Activated CD4-positive, alpha-beta memory T cell treated with anti-CD3 and anti-CD28 coated beads, Interleukin-2, amount 10 ng/mL, durations not matched to agents 7 days and 5 days (primary cell): Measurements from ENCODE around the gene NEUROD1. TPM values are rescaled to one million over a fixed set of nuclear protein-coding genes. Genes with fewer than 3 reads are reported as not detected.

Experiments
- CTCF ChIA-PET: fragments of 350-600 bp; sonication (Branson Sonifier 250); formaldehyde crosslinking; loops from one replicate; lab custom pipeline; 2021; ENCODE audit warnings: antibody characterized with exemption, inconsistent platforms; lab: Charles Lee
- POLR2A ChIA-PET: fragments of 350-600 bp; sonication (Branson Sonifier 250); formaldehyde crosslinking; loops from one replicate; lab custom pipeline; 2021; ENCODE audit warnings: antibody characterized with exemption; lab: Charles Lee
- DNase-seq: peaks from one replicate; pipeline ENCODE4 v3.0.0-alpha.2; 2020
- H3K27ac Mint-ChIP-seq: one replicate; pipeline ENCODE4 v1.8.0; 2021; ENCODE audit warnings: mild to moderate bottlenecking, mixed read lengths
- H3K27me3 Mint-ChIP-seq: one replicate; pipeline ENCODE4 v1.8.0; 2021; ENCODE audit warnings: mixed read lengths
- H3K36me3 Mint-ChIP-seq: one replicate; pipeline ENCODE4 v1.8.0; 2021; ENCODE audit warnings: low read depth, mixed read lengths
- H3K4me1 Mint-ChIP-seq: one replicate; pipeline ENCODE4 v1.8.0; 2021; ENCODE audit warnings: mixed read lengths
- H3K4me3 Mint-ChIP-seq: one replicate; pipeline ENCODE4 v1.8.0; 2021; ENCODE audit warnings: mild to moderate bottlenecking, mixed read lengths
- H3K9me3 Mint-ChIP-seq: one replicate; pipeline ENCODE4 v1.8.0; 2021; ENCODE audit warnings: mixed read lengths
- total RNA-seq, 2 experiments: library from RNA; stranded (reverse); gene quantifications; one replicate each; pipeline ENCODE4 v1.2.3, GENCODE V29; 2021

Gene NEUROD1
- total RNA-seq, 2 experiments from 2014 or later, result not detected

- Mint-ChIP-seq H3K27me3 (peaks cover 53% of the 10 kb centered on the region), H3K4me3 (no peak overlapping the region)
- CTCF ChIA-PET, result no interaction called here
These were observed 31.7 kb downstream of the NEUROD1 start for GRCh38 chr2:181648478-181649155.

DNA sequence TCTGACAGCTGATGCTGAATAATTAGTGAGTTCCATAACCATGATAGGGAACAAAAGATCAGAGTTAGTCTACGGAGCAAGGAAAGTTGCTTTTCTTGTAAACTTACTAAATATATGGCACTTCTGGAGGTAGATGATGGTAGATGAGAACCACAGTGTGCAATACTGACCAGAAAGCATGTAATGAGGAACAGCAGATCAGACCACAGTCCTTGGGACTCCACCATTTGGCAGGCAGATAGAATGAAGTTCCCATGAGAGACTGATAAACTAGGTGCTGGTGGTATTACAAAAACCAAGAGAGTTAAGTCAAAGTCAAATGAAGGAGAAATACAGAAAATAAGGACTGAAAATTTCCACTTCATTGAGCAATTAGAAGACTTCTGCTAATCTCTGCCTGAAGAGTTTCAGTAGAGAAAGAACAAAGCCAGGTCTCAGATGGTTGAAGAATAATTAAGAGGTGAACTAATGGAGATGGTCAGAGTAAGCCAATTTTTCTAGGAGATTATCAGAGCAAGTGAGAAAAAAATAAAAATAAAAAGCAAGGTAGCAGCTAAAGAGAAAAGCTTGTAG lies 33.8 kb downstream of the NEUROD1 start:
- H3K27me3 Mint-ChIP-seq, result peaks cover 41% of the 10 kb centered on the region
- no peak for DNase-seq
- H3K9me3 Mint-ChIP-seq, result no peaks in the 10 kb centered on the region
- CTCF ChIA-PET, result no interaction called here
- H3K4me3 Mint-ChIP-seq, result no peak overlapping the region
- no peak overlapping the region for H3K27ac Mint-ChIP-seq
- H3K4me1 Mint-ChIP-seq, result no peaks in the 10 kb centered on the region
- H3K36me3 Mint-ChIP-seq, result no peaks in the 10 kb centered on the region
- POLR2A ChIA-PET, result no interaction called here

More at GRCh38 chr2:181648478-181649155, 31.7 kb downstream of the NEUROD1 start:
- POLR2A ChIA-PET, result no interaction called here
- Mint-ChIP-seq H3K36me3 (no peaks in the 10 kb centered on the region), H3K9me3 (no peaks in the 10 kb centered on the region), H3K4me1 (no peaks in the 10 kb centered on the region), H3K27ac (no peak overlapping the region)
- DNase-seq, result no peak

DNA sequence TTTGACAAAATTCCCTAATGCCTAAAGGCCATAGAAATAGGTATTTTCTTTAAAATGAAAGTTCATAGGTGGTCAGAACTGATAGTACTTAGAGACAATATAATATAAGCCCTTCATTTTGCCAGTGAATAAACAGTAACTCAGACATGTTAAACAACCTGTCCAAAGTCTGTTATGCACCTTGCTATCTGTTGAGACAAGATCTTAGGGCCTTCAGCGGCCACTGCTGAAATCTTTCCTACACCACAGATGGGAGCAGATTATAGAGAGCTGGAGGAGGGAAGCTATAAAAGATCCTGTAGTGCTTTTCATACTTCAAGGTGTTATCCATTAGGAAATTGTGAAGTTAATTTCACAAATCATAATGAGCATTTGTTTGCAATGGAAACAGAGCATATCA lies 37.2 kb downstream of the NEUROD1 start:
- Mint-ChIP-seq H3K36me3 (no peaks in the 10 kb centered on the region), H3K9me3 (no peaks in the 10 kb centered on the region), H3K27ac (no peak overlapping the region), H3K4me3 (no peak overlapping the region), H3K4me1 (no peaks in the 10 kb centered on the region), H3K27me3 (peaks cover 27% of the 10 kb centered on the region)
- CTCF ChIA-PET, result no interaction called here
- POLR2A ChIA-PET, result no interaction called here
- DNase-seq, result no peak

DNA sequence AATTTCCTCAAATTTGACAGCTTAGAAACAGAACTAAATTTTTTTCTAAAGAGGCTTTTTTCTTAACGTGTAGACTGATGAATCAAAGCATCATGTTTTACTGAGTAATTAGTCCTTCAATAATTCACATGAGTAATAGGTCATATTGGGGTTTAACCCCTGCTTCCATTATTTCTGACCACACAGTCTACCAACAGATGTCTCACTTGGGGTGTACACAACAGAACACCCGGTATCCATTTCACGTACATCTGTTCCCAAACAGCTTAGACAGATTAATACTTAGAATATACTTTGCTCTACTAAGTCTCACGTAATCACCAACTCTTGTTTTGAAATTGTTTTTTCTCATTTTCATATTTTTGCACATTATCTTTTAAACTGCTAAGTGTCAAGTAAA lies 38.2 kb downstream of the NEUROD1 start:
- Mint-ChIP-seq H3K9me3 (no peaks in the 10 kb centered on the region), H3K27ac (no peak overlapping the region), H3K36me3 (no peaks in the 10 kb centered on the region), H3K4me1 (no peaks in the 10 kb centered on the region), H3K27me3 (peaks cover 19% of the 10 kb centered on the region), H3K4me3 (no peak overlapping the region)
- no peak for DNase-seq
- ChIA-PET CTCF (no interaction called here), POLR2A (no interaction called here)

GRCh38 chr2:181639686-181640085 lies 40.6 kb downstream of the NEUROD1 start:
- Mint-ChIP-seq H3K27ac (no peak overlapping the region), H3K36me3 (no peaks in the 10 kb centered on the region), H3K4me1 (no peaks in the 10 kb centered on the region), H3K27me3 (peaks cover 9% of the 10 kb centered on the region), H3K4me3 (no peak overlapping the region), H3K9me3 (no peaks in the 10 kb centered on the region)
- ChIA-PET CTCF (no interaction called here), POLR2A (no interaction called here)
- no peak for DNase-seq

- no peak for DNase-seq
- H3K4me1 Mint-ChIP-seq, result no peaks in the 10 kb centered on the region
- H3K27ac Mint-ChIP-seq, result no peak overlapping the region
- ChIA-PET CTCF (no interaction called here), POLR2A (no interaction called here)
- no peaks in the 10 kb centered on the region for H3K9me3 Mint-ChIP-seq
- peaks cover 22% of the 10 kb centered on the region for H3K27me3 Mint-ChIP-seq
- H3K36me3 Mint-ChIP-seq, result no peaks in the 10 kb centered on the region
- no peak overlapping the region for H3K4me3 Mint-ChIP-seq
These were observed 47.5 kb downstream of the NEUROD1 start for GRCh38 chr2:181632733-181633401.

DNA sequence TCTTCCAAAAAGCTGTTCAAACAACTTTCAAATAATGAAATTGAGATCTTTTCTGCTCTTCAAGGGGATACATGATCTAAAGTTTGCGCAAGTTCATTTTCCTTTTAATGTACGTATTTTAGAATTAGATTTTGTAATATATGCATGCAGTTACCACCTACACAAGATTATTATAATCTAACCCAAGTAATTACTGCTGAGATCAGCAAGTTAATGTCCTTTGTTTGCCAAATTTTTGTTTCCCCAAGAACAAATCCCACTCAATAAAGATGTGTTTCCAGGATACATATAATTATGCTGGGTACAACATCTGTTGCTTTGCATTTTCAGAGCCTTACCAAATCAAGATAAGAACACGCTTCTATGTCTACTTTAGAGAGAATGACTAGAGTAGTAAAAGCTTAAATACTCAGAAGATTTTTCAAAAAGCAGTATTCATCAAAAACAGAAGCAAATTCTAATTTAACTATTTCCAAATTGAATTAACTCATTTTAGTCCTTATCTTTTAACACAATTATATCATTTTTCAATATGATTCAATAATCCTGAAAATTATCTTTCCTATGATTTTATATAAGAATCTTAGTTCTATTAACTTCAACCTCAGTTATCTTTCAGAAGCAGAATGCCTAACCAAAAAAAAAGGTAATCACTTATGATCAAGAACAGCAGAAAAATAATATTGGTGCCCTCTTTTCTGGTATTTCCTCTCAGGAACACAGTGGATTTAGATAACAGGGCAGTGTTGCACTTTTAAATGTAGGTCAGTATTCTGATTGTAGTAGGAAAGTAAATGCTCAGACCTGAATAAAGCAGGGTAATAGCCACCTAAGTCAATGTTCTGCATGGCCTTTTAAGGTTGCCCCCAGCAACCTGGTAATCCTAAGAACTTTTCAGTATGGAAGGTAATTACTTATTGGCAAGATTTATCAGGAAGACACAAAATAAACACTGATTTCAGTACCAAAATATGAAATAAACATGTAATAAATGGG lies 51.4 kb downstream of the NEUROD1 start:
- ChIA-PET CTCF (no interaction called here), POLR2A (no interaction called here)
- no peaks in the 10 kb centered on the region for H3K9me3 Mint-ChIP-seq

GRCh38 chr2:181627545-181627944 lies 52.8 kb downstream of the NEUROD1 start:
- Mint-ChIP-seq H3K9me3 (no peaks in the 10 kb centered on the region), H3K36me3 (no peaks in the 10 kb centered on the region), H3K4me3 (no peak overlapping the region), H3K27ac (no peak overlapping the region), H3K27me3 (peaks cover 48% of the 10 kb centered on the region), H3K4me1 (no peaks in the 10 kb centered on the region)
- POLR2A ChIA-PET, result no interaction called here
- DNase-seq, result no peak
- CTCF ChIA-PET, result no interaction called here

More for the DNA sequence above, 51.4 kb downstream of the NEUROD1 start:
- no peak overlapping the region for H3K4me3 Mint-ChIP-seq
- no peaks in the 10 kb centered on the region for H3K4me1 Mint-ChIP-seq
- H3K27ac Mint-ChIP-seq, result no peak overlapping the region
- DNase-seq, result no peak
- H3K36me3 Mint-ChIP-seq, result no peaks in the 10 kb centered on the region
- peaks cover 43% of the 10 kb centered on the region for H3K27me3 Mint-ChIP-seq

DNA sequence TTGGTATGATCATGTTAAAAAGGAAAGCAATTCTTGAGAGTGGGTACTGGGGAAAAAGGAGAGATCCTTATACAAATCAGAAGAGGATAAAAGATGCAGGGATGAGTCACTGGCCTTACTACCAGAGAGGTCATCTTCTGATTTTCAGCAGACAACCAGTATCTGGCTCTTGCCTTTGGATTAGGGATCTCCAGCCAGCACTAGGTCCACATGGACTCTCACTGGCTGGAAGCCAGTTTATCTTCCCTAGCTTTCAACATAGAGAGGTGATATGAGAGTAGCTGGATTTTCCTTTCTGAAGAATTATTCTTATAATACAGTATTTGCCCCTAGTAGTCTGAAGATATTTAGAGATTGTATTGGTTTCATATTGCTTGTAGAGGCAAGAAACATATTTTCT lies 53.6 kb downstream of the NEUROD1 start:
- H3K4me3 Mint-ChIP-seq, result no peak overlapping the region
- CTCF ChIA-PET, result no interaction called here
- no peak for DNase-seq
- H3K27me3 Mint-ChIP-seq, result peaks cover 48% of the 10 kb centered on the region
- H3K4me1 Mint-ChIP-seq, result no peaks in the 10 kb centered on the region
- POLR2A ChIA-PET, result no interaction called here
- no peaks in the 10 kb centered on the region for H3K36me3 Mint-ChIP-seq
- H3K27ac Mint-ChIP-seq, result no peak overlapping the region
- H3K9me3 Mint-ChIP-seq, result no peaks in the 10 kb centered on the region

Other genes starting within 250 kb of the NEUROD1 start
- 100 to 1,000 TPM; 252 to 265 TPM for gene ITGA4, start 223.1 kb downstream of the NEUROD1 start, total RNA-seq
- gene CERKL, start 23.4 kb downstream of the NEUROD1 start, total RNA-seq, result under 1 TPM in 1 of 2 experiments, not detected in 1; 0.08 TPM
- gene ITPRID2, start 211.2 kb upstream of the NEUROD1 start, total RNA-seq, result 10 to 100 TPM; 53.0 to 53.2 TPM